NOMO-1 (cell line): ENCODE measurements around the gene NEB.
"Not testable (repeated sequence)": the region's sequence is repeated elsewhere in the genome, so short reads cannot be mapped to it uniquely, and the experiment has no call there.

Source experiments
- DNase-seq, 2 experiments: peaks; one replicate each; lab custom pipeline; 2025; ENCODE audit not compliant: unreplicated experiment in 2 of 2; lab: John Stamatoyannopoulos, UW

Gene NEB

DNA sequence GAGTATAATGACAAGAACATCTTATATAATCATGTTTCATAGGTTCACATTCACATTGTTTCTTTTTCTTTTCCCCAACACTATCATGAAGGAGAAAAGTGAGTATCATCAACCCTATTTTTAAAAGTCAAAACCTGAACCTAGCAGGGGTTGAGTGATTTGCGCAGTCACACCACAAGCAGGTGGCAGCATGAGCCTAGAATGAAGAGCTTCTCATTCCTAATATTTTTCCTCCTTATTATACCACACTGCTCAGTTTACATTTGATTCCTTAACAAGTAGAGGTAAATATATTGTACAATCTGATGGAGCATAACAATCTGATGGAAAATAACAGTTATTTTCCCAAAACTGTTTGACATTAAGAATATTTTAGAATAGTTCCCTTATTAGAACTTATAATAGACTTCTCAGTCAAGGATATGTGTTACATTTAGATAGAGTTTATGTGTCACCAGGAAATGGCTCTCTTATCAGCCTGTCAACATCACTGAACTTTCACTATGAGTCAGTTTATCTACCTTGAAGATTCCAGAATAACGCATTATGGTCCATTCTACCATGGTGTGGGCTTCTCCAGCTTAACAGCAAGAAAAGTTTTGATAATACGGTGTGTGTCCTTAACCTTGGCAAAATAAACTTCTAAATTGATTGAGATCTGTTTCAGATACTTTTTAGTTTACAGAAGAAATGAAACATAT is 119.5 kb downstream of the NEB start:
- no peak for DNase-seq

DNA sequence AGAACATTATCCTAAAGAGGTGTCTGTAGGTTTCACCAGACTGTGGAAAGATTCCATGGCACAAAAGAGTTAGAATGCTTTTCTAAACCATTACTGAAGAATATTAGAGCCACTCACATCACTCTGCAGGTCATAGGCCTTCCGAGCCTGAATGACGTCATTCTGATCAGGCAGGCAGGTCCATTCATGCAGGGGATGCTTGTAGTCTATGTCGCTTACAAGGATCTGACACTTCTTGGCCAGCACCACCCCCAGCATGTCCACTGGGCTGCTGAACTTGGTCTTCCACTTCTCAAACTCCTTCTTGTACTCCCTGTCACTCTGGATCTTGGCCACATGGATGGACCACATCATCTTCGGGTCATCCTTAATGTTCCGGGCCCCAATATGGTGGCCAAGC is 120.1 kb downstream of the NEB start:
- no peak for DNase-seq

- no peak for DNase-seq
These were observed 122.9 kb downstream of the NEB start for GRCh38 chr2:151611351-151611750.

- DNase-seq, result no peak
These were observed 124.0 kb downstream of the NEB start for GRCh38 chr2:151610310-151610709.

- DNase-seq, result no peak
These were observed 124.6 kb downstream of the NEB start for GRCh38 chr2:151609705-151610104.

DNA sequence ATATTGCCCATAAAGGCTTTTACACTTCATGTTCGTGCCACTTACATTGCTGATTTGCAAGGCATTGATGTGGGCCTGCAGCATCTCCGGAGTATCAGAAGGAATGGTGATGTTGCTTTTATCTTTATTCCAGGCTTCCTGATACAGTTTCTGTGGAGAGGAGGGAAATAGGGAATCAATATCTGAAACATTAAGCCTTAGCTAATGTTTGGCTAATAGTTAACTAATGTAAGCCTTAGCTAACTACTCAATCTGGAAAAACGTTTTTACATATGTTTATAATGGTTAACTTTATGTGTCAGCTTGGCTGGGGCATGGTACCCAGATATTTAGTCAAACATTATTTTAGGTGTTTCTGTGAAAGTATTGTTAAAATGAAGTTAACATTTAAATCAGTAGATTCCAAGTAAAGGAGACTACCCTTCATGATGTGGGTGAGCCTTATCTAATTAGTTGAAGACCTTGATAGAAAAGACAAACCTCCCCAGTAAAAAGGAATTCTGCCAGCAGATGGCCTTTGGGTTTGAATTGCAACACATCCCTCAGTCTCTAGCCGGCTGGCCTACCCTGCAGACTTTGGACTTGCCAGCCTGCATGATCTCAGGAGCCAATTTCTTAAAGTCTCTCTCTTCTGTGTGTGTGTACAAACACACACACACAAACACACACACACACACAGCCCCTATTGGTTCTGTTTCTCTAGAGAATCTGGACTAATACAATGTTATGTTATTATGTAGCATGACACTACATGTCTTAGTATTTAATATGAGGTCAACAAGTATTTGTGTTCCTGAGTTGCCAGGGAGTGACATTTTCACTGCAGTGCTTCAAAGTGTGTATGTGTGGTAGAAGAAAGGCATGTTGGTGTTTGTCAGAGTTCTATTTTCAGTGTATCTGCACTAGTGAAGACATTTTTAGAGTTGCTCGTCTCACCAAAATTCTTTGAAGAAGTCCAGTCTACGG is 126.5 kb downstream of the NEB start:
- DNase-seq, result not testable (repeated sequence)

- DNase-seq, result not testable (repeated sequence)
These were observed 130.7 kb downstream of the NEB start for GRCh38 chr2:151603530-151603929.

DNA sequence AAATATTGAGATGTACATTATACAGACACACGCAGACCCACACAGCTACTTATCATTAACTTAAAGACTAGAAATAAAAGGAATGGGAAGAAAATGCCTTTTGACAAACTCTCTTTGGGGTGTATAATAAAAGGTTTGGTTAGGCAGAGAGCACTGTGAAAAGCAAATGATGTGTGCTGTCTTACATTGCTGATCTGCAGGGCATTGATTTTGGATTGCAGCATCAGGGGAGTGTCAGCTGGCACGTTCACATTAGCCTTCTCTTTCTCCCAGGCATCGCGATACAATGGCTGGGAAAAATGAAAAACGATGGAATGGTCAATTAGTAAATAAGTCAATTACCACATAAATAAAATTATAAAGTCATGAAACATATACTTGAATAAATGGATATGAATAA is 131.9 kb downstream of the NEB start:
- DNase-seq, result not testable (repeated sequence)

- not testable (repeated sequence) for DNase-seq
These were observed 132.5 kb downstream of the NEB start for GRCh38 chr2:151601803-151602202.

GRCh38 chr2:151596903-151597608 is 137.2 kb downstream of the NEB start:
- not testable (repeated sequence) for DNase-seq

DNA sequence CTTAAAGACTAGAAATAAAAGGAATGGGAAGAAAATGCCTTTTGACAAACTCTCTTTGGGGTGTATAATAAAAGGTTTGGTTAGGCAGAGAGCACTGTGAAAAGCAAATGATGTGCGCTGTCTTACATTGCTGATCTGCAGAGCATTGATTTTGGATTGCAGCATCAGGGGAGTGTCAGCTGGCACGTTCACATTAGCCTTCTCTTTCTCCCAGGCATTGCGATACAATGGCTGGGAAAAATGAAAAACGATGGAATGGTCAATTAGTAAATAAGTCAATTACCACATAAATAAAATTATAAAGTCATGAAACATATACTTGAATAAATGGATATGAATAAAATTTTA is 142.4 kb downstream of the NEB start:
- DNase-seq, result not testable (repeated sequence)

GRCh38 chr2:151591250-151591907 is 142.9 kb downstream of the NEB start:
- DNase-seq, result not testable (repeated sequence)

- not testable (repeated sequence) for DNase-seq
These were observed 153.0 kb downstream of the NEB start for GRCh38 chr2:151581300-151581699.

DNA sequence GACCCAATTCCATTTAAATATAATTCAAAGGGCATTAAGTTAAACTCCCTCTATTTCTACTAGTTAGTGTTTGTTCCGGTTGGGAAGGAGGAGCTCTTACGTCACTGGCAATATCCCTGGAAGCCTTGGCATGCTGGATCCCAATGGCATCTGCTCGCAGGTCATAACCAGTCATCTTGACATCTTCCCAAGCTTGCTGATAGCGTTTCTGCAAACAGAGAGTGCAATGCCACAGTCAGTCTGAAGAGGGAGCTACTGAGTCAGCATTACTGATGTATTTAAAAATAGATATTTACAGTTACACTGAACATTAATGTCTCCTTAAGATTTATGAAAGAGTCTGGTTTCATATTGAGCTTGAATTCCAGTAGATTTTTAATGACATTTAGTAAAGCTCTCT is 153.6 kb downstream of the NEB start:
- DNase-seq, result not testable (repeated sequence)

- no peak for DNase-seq
These were observed 157.2 kb downstream of the NEB start for GRCh38 chr2:151577116-151577515.

GRCh38 chr2:151576080-151576479 is 158.2 kb downstream of the NEB start:
- no peak for DNase-seq

DNA sequence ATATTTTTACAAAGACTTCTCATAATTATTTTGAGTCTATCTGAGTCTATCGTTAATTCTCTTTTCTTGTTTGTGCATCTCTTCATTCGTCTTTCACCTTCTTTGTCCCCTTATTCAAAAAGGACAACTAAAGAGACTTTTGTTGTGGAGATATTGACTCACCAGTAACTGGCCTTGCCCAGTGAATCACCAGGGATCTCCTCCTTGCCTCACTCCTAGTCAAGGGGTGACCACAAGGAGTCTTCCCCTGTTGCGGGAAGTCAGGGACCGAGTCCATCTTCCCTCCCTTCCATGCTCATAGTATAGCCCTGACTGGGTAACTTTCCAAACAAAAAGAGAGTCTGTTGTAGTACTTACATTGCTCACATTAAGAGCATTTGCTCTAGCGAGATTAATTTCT is 158.9 kb downstream of the NEB start:
- DNase-seq, result no peak

GRCh38 chr2:151570191-151570590 is 164.1 kb downstream of the NEB start:
- DNase-seq, result no peak

DNA sequence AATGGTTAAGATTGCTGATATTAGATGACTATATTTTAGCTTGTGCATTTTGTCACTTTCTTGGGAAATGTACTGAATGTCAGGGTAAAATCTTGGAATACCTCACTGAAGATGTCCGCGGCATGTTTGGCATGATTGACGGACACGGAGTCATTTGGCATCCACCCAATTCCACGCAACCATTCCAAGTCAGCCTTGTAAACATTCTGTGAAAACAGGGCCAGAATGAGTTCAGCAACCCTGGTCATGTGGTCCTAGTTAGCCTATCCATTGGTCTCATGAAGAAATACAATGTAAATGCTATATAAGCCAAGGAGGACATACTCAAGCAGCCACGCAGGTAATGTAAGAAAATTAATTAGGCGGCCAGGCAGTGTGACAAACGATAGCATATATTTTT is 165.1 kb downstream of the NEB start:
- no peak for DNase-seq

GRCh38 chr2:151568501-151568900 is 165.8 kb downstream of the NEB start:
- no peak for DNase-seq

GRCh38 chr2:151567006-151567405 is 167.3 kb downstream of the NEB start:
- DNase-seq, result no peak
